CD4-positive, alpha-beta T cell treated with Interferon gamma for 1 hour (primary cell): ENCODE measurements around the gene SCT.

Experiments
- DNase-seq: peaks from one replicate; pipeline ENCODE4 v3.0.0-alpha.2; 2020

Gene SCT

DNA sequence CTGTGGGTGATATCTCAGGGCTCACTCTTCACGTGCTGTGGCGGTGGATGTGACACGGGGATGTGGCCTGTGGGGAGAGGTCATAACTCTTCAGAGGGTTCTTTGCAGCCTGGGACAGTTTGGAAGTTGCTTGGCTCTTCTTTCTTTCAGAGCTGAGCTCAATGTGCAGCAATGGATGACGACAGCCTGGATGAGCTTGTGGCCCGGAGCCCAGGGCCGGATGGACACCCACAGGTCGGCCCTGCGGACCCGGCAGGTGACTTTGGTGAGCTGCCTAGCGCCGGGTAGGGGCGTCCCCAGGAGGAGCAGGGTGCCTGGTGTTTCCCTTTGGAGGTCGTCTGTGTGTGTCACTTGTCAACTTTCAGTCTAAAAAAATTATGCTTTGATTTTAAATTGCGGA, 45.6 kb downstream of the SCT start:
- DNase-seq = no peak

DNA sequence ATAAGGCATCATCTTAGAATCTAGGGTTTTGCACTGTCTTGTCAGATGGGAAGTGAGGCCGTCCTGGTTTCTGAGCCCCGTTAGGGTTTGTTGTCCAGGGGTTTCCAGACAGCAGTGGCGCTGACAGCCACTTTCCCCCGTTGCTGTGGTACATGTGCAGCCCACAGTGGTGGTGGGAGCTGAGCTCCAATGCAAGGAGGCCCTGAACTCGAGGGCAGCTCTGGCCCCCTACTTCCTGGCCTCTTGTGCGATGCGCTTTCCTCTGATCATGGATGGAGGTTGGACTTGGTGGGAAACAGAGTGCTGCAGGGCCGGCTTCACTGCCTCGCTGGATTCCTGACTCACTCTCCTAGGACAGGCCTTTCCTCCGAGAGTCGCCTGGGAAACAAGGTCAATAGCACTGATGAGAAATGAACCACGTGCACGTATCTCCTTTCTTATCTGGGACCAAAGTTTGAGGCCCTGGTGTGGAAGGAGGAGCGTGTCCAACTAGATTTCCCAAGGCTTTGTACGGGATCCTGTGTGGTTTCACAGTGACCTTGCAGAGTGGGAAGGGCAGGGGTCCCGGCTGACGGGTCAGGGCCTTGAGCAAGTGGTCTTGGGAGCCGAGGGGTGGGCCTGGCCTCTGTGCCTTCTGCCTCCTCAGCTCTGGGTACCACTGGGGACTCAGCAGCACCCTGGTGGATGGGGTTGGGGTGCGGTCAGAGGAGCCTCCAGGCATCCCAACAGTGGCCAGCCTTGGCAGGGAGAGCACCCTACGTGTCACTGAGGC, 47.0 kb downstream of the SCT start:
- no peak for DNase-seq

DNA sequence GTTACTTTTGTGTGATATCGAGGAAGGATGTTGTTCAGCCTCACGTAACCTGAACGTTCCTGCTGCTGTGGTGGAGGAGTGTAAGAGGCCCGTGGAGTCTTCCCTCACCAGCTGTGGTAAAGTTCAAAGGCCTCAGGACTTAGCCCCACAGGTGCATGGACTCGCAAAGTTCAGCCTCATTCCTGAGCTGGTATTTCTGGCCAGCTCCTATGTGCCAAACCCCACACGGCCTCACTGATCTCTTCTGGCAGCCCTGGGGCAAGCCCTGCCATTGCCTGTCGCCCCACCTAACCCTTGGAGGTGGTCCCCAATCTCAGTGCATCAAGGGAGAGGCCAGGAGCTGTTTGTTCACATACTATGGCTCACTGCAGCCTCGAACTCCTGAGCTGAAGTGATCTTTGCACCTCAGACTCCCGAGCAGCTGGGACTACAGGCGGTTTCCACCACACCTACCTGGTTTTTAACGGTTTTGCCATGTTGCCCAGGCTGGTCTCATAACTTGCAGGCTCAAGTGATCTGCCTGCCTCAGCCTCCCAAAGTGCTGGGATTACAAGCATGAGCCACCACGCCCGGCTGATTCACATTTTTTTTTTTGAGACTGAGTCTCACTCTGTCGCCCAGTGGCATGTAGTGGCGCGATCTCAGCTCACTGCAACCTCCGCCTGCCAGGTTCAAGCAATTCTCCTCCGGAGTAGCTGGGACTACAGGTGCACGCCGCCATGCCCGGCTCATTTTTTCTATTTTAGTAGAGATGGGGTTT, 48.5 kb downstream of the SCT start:
- DNase-seq = no peak

DNA sequence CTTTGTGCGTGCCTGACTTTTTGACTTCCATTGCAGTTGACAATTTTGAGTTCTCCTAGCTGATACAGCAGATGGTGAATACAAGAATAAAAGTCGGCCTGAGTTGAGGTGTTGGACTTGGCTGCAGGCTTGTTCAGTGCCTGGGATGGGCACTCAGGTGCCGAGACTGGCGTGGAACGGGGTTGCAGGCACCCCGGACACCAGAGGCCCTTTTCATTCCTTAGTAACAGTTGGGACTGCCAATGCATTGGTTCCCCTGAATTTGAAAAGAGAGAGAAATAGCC, 49.4 kb downstream of the SCT start:
- no peak for DNase-seq

DNA sequence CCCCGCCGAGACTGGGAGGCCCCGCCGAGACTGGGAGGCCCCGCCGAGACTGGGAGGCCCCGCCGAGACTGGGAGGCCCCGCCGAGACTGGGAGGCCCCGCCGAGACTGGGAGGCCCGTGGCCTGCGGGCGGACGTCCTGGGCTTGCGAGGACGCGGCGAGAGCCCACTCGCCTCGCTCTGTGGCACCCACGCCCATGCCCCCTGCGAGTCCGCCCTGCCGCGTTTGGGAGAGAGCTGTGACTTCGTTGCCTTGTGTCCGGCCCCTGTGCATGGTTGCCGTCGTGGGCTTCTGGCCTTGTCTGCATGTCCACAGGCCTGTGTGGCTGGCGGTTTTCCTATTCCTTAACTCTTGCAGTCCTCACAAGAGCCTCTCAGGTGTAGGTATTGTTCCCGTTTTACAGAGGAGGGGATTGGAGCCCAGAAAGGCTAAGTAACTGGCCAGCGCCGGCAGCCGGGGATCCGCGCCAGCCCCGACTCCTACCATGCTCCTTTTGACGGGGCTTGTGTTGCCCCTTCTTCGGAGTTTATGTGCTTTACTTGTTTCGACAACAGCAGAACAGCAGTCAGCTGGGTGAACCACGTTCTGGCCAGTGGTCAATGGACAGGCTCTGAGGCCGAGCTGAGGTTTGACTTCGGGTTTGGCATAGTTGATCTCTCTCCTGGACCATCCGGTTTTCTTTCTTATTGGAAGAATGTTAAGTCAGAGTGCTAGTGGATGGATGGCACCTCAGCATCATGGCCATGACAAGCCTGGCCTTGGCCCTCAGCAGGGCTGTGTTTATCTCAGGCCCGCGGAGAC, 50.0 kb downstream of the SCT start:
- no peak for DNase-seq
